GM18507 (cell line): ENCODE data around the gene FOXO3.

Source experiments
- DNase-seq: peaks from one replicate; pipeline ENCODE4 v3.0.0; 2011; ENCODE audit warnings: low read depth; ENCODE audit not compliant: insufficient read length; ENCODE audit errors: extremely low spot score
- FAIRE-seq: peaks from 2 replicates; lab custom pipeline; 2011; peaks lifted over from hg19 to GRCh38; lab: Jason Lieb, UNC

Gene FOXO3

DNA sequence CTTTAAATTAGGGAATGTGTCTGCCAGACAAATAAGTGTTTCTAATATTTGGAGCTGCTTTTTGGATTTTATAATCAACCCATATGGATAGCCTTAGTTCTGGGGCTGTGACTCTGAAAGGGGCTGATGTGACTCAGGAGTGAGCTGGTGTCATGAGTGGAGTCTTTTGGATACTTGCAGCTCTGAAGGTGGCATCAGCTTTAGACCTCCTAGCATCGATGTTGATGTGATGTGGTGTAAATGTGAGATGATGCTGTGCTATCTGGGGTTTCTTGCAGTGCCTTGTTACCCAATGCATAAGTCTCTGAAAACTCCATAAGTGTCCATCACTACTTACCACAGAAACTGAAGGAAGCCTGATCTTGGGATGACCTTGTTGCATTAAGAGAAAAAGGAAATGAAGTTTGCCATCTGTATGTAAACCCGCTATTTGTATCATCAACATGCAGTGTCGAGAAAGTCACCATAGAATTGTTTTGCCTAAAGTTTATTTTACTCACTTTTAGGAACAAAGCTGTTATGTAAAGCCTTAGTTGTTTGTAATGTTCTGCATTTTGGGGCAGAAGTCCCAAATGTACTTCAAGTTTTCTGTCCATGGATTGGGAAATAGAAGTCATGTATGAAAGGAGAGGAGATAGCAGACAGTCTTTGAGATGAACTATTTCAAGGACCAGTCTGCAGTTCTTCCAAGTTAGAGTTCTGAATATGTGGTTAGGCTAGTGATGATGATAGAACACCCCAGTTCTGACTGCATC is 8.0 kb downstream of the FOXO3 start:
- DNase-seq (no peak), FAIRE-seq (no peak)

- no peak for FAIRE-seq
- DNase-seq, result no peak
Observed at GRCh38 chr6:108570517-108570916, 9.8 kb downstream of the FOXO3 start.

GRCh38 chr6:108574457-108575141 is 13.9 kb downstream of the FOXO3 start:
- FAIRE-seq (no peak), DNase-seq (no peak)

- no peak for DNase-seq
- no peak for FAIRE-seq
Observed at GRCh38 chr6:108575905-108576494, 15.3 kb downstream of the FOXO3 start.

DNA sequence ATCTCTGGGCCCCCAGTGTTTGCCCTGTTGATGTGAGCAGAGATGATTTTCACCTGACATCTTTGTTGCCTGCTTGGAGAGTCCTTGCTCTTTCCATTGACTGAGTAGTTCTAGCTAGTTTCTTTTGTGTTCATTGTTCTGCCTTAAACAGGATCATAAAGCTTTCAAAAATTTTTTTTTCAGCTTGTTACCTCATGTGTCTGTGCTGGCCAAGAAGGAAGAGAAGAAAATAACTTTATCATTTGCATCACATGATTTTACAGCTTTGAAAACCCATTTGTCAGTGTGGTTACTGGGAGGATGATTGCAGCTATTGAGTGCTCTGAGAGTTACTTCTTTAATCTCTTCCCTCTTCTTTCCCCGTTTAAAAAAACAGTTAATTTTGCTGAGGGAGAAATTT is 16.0 kb downstream of the FOXO3 start:
- DNase-seq (no peak), FAIRE-seq (no peak)

DNA sequence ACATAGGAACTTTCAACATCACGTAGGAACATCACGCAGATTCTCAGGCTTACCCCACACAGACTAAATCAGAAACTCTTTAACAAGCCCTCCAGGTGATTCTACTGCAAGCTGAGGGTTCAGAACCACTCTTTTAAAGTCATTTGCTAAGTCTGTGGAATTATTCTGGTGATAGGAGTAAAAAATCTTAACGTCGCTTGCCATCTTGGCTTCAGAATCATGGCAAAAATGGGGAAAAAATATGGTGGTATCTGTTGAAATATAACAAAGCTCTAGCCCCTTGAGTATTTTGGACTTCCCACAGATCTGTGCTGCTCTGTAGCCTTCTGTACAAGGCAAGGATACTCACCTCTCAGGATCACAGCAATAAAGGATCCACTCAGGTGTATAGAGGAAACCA is 17.4 kb downstream of the FOXO3 start:
- DNase-seq (no peak), FAIRE-seq (no peak)

DNA sequence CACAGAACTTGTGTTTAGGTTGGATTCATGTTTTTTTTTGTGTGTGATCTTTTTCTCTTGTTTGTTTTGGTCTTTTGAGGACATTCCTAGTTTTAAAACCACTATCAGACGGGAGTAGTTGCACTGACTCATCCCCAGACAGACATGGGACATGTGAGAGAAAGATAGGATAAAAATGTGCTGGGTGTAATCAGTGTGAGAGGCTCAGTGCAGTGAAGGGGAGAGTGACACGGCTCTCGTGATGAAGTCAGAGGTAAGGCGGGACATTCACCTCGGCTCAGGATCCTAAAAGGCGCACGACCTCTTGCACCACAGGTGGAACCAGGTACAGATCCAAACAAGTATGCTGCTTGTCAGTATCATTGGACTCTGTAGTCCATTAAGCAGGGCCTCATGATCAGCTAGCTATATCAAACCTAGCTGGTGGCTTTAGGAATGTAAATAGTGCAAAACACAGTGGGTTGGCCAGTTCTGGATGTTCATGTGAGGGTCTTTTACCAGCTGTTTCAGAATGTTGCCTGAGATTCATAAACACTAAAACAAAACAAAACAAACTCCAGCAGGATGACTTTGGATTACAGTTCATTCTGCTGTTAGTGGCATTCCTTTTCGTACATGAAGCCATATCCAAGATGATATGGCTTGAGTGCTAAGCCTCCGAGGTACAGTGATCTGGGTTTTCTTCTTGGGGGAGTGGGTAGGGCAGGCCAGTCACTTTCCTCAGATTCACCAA is 18.0 kb downstream of the FOXO3 start:
- FAIRE-seq (no peak), DNase-seq (no peak)

DNA sequence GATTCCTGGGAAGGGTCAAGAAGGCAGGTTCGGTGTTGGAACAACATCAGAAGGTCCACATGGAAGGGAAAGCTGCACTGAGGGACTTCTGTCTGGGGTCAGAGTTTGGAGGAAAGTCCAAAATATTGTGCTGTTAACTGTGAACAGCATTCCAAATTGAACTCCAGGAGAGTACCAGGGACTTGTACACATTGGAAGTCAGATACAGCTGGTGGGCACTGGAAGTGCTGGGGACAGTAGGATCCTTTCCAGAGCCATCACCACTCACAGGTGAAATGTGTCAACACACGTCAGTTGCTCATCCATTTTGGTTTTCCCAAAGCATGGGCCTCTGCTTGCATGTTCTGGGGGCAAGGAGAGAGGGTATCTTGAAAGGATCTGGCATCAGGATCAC is 18.6 kb downstream of the FOXO3 start:
- no peak for FAIRE-seq
- no peak for DNase-seq

DNA sequence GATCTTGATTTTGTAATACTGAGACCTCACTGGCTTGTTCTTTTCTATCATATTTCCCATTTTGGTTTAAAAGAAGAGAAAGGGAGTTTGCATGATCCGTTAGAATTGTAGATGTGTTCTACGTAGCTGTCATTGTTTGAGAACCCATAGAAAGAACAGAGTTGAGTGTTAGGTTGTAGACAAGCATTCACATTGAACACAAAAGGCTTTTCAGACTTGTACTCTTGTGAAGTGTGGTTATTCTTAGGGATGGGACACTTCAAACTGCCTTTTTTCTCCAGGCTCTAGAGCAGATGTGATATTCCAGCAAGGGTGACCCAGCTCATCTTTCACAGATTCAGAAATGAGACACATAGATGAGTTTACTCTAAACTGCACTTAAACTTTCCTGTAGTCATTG is 19.9 kb downstream of the FOXO3 start:
- no peak for DNase-seq
- no peak for FAIRE-seq

GRCh38 chr6:108581237-108581931 is 20.7 kb downstream of the FOXO3 start:
- no peak for DNase-seq
- FAIRE-seq, result no peak

GRCh38 chr6:108581932-108582475 is 21.3 kb downstream of the FOXO3 start:
- no peak for FAIRE-seq
- DNase-seq, result no peak

DNA sequence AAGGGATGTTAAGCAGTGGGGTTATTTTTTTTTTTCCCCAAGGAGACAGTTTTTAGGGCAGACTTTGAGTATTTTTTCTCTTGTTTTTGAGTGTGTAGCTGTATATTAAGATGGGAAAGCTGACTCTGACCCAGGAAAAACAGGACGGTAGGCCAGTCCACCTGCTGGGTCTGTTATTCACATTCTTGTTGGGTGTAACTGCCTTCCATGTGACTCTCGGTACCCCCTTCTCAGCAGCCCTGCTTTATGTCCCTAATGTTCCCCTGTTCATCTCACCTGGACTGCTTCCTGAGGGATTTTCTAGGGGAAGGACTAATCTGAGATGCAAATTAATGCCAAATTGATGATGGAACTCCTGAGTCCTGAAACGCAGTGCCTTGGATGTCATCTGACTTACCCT is 21.9 kb downstream of the FOXO3 start:
- DNase-seq (no peak), FAIRE-seq (no peak)

GRCh38 chr6:108584323-108584722 is 23.6 kb downstream of the FOXO3 start:
- FAIRE-seq (no peak), DNase-seq (no peak)

DNA sequence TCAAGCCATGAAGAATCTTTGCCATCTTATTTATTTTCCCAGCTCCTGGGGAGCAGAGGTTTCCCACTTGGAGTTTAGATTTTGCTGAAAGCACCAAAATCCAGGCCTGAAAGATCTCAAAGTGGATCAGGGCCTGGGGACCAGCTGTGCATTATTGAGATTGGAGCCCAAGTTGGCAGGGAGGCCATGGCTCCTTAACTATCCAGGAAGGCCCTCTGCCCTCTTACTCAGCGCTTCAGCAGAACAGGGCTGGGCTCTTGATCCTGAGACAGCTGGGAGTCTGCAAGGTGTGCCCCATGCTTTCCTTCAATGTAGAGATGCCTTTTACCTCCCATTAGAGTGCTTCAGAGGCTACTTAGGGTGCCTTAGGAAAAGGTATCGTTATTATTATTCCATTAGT is 24.6 kb downstream of the FOXO3 start:
- no peak for FAIRE-seq
- DNase-seq, result no peak

DNA sequence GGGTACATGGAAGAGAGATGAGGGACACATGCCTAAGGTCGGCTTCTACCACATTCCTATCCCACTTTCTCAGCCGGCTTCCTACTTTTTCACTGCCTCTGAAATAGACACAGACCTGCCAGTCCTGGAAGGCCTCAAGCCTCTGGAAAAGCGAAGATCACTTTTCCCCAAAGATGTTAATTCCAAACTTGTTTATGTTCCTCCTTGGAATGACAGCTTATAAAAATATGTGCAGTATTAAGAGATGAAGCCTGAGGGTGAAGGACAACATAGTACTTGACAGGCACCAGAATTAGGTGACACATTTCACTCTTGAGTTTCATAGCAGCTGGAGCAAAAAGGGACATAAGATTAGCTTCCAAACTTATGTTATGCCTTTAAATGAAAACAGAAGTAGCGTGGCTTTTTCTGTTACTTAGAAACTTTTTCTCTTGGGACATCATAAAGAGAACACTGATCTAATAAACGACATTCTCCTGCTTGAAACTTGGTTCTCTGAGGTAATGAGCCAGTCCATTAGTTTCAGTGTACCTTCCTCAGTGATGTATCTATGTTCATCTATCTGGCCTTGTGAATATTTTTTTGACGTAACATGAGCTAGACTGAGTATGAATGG is 25.3 kb downstream of the FOXO3 start:
- FAIRE-seq, result no peak
- DNase-seq, result no peak

DNA sequence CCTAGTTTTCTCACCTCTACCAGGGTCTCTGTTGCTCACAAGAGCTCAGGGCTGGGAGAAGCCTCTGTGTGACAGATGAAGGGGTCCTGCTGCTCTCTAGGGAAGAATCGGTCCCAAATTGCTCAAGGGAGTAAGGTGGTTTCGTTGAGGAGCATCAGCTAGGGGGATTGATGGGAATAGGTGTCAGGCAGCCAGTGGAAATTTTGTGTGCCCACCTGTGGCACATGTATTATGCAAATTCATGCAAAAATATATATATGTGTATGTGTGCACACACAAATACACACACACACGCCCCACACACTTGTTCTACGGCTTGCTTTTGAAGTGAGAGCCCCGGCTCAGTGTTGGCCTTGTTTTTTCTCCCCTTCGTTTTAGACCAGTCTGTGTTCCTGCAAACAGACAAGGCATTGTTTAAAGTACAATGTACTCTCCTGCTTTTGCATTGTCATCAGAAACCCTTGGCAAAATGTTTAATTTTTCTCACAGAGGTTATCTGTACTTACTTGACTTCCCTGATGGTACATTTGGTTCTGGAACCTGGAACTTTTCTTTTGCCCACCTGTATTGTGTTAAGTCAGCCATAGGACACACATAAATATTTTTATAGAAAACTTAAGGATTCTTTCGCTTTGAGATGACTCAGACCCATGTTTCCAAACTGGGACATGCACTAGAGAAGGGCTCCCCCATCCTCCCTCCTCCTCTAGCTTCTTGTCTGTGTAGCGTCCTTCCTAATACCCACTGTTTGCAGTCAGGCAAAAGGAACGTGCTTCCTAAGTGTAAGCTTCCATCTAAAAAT is 26.7 kb downstream of the FOXO3 start:
- FAIRE-seq (no peak), DNase-seq (no peak)

GRCh38 chr6:108588586-108588985 is 27.9 kb downstream of the FOXO3 start:
- DNase-seq (no peak), FAIRE-seq (no peak)

DNA sequence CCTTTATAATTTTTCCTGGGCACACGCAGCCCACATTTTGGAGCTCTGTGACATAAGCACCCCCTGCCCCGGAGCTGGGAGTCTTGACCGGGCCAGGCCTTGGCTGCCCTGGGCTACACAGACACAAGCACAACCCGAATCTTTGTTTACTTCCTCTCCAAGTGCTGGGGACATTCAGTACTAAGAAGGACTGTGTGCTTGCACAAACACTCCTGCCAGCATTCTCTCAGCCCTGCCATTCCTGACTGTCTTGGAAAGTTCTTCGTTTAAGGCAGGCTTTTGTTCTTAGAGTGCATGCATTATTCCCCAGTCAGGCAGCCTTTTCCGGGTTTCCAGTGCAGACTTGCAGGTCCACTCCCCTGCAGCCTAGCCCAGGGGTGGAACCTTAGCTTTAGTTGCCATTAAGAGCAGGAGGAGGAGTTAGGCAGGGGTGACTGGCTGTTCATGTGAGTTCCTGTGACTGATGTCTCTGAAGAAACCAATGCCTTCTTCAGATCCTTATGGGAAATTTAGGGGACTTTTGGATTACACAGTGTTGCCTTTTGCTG is 28.6 kb downstream of the FOXO3 start:
- no peak for FAIRE-seq
- no peak for DNase-seq
